SKM-1 treated with dmso at 0.1 percent for 144 hours (cell line): ENCODE measurements around the gene VASH2.
"Not testable (repeated sequence)": the region's sequence is repeated elsewhere in the genome, so short reads cannot be mapped to it uniquely, and the experiment has no call there.

Experiments
- DNase-seq: peaks from one replicate; lab custom pipeline; 2025; ENCODE audit not compliant: unreplicated experiment; lab: John Stamatoyannopoulos, UW

VASH2 gene

DNA sequence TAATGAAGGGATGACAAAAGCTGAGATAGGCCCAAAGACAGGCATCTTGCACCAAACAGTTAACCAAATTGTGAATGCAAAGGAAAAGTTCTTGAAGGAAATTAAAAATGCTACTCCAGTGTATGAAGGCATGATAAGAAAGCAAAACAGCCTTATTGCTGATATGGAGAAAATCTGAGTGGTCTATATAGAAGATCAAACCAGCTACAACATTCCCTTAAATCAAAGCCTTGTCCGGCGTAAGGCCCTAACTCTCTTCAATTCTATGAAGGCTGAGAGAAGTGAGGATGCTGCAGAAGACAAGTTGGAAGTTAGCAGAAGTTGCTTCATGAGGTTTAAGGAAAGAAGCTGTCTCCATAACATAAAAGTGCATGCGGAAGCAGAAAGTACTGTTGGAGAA is 69.7 kb downstream of the VASH2 start:
- no peak for DNase-seq

DNA sequence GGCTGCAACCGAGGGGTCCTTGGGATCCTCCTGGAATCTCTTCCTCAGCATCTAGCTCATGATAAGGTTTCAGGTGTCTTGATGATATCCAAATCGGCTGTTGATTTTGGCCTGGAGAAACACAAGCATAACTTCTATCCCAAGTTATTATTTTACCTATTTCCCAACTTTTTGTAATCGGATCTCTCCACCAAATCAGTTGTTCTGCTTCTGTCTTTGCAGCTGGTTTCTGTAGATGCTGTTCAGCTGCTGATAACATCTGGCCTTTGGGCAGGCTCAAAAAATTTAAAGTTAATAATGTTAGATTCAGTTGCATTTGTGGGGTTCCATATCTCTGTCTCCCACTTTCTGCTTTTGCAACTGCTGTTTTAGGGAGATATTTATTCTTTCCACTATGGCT is 76.7 kb downstream of the VASH2 start:
- DNase-seq: not testable (repeated sequence)

GRCh38 chr1:213032651-213033050 is 82.3 kb downstream of the VASH2 start:
- no peak for DNase-seq

DNA sequence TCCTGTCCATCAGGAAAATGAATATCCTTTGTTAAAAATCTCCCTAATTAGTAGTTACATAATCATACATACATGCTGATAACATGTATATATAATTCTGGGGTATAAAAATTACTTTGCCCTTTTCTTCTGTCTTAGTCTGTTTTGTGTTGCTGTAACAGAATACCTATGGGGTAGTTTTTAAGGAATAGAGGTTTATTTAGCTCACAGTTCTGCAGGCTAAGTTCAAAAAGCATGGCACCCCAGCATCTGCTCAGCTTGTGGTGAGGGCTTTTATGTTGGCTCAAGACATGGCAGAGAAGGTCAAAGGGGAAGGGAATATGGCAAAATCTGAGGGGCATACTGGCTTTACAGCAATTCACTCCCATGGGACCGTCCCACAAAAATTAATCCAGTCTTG is 84.4 kb downstream of the VASH2 start:
- no peak for DNase-seq

DNA sequence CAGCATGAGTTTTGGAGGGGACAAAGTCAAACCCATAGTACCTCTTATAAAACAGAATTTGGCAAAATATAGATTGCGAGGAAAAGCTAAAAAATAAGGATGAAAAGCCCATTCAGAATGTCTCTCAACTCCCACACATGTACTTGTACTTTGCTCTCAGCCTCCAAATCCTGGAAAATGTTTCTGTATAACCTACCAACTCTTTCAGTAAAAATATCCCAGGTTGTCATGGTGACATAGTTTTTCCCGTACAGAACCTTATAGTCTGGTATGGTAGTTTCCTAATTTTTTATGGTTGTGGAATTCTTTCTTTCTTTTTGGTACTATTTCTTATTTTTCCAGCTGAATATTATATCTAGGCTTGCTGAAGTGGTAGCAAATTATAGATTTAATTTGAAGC is 85.2 kb downstream of the VASH2 start:
- DNase-seq: no peak
